HEK293 (cell line): ENCODE results near the gene RPTN.

Experiments used
- CTCF ChIA-PET: fragments of 350-600 bp; formaldehyde crosslinking; extraction: SDS; loops from one replicate; lab custom pipeline; 2021; ENCODE audit warnings: antibody characterized with exemption; lab: Yijun Ruan, JAX
- POLR2A ChIA-PET: fragments of 300-600 bp; formaldehyde crosslinking; extraction: SDS; loops from one replicate; lab custom pipeline; 2020; ENCODE audit warnings: antibody characterized with exemption, inconsistent platforms; lab: Yijun Ruan, JAX
- H3K27ac ChIP-seq: fragments of 200-500 bp; sonication (Bioruptor generic); 2 replicates; pipeline ENCODE4 v1.5.1; 2014; ENCODE audit warnings: low read depth, low read length, control low read depth, inconsistent platforms; ENCODE audit errors: extremely low read depth
- H3K36me3 ChIP-seq, 2 experiments: fragments of 200-500 bp in 1 of 2; sonication (Bioruptor generic) in 1 of 2; 1 replicate in 1 of 2; 2 replicates in 1 of 2; pipeline ENCODE4 v1.5.1; 2014 to 2017; ENCODE audit warnings: inconsistent platforms in 2 of 2, low read length in 2 of 2; ENCODE audit not compliant: control insufficient read depth in 2 of 2, insufficient read depth in 1 of 2
- H3K4me1 ChIP-seq: fragments of 200-500 bp; sonication (Bioruptor generic); 2 replicates; pipeline ENCODE4 v1.5.1; 2014; ENCODE audit warnings: mild to moderate bottlenecking, low read length, inconsistent platforms; ENCODE audit not compliant: control insufficient read depth, insufficient read depth
- H3K4me3 ChIP-seq: 2 replicates; pipeline ENCODE4 v1.5.1; 2011; ENCODE audit warnings: low read depth, mild to moderate bottlenecking, control low read depth, low read length, moderate library complexity
- H3K9me3 ChIP-seq: fragments of 200-500 bp; sonication (Bioruptor generic); 2 replicates; pipeline ENCODE4 v1.5.1; 2014; ENCODE audit warnings: low read depth, low read length, inconsistent platforms; ENCODE audit not compliant: control insufficient read depth, insufficient read depth
- BCL6B ChIP-seq: fragments of 450-650 bp; formaldehyde crosslinking; IDR thresholded peaks from 2 replicates; pipeline ENCODE4 v1.5.1; 2017; ENCODE audit warnings: missing biosample characterization, missing genetic modification characterization
- FEZF1 ChIP-seq: fragments of 450-650 bp; formaldehyde crosslinking; IDR thresholded peaks from 2 replicates; pipeline ENCODE4 v1.5.1; 2016; ENCODE audit warnings: missing biosample characterization, missing genetic modification characterization
- GLI4 ChIP-seq: fragments of 450-650 bp; formaldehyde crosslinking; IDR thresholded peaks from 2 replicates; pipeline ENCODE4 v1.5.1; 2016; ENCODE audit warnings: missing biosample characterization, missing genetic modification characterization
- OSR2 ChIP-seq: fragments of 450-650 bp; formaldehyde crosslinking; IDR thresholded peaks from 2 replicates; pipeline ENCODE4 v1.5.1; 2016; ENCODE audit warnings: missing biosample characterization, missing genetic modification characterization
- REPIN1 ChIP-seq: fragments of 450-650 bp; formaldehyde crosslinking; IDR thresholded peaks from 2 replicates; pipeline ENCODE4 v1.5.1; 2017; ENCODE audit warnings: missing biosample characterization, missing genetic modification characterization, low read depth
- SALL2 ChIP-seq: fragments of 450-650 bp; formaldehyde crosslinking; IDR thresholded peaks from 2 replicates; pipeline ENCODE4 v1.5.0; 2017; ENCODE audit warnings: missing biosample characterization, mild to moderate bottlenecking, missing genetic modification characterization, borderline replicate concordance
- YY1 ChIP-seq: fragments of 450-650 bp; formaldehyde crosslinking; IDR thresholded peaks from 2 replicates; pipeline ENCODE4 v1.5.1; 2018; ENCODE audit warnings: missing biosample characterization, missing genetic modification characterization
- ZBTB20 ChIP-seq: fragments of 450-650 bp; formaldehyde crosslinking; IDR thresholded peaks from 2 replicates; pipeline ENCODE4 v1.5.1; 2016; ENCODE audit warnings: missing biosample characterization, missing genetic modification characterization
- ZEB2 ChIP-seq: fragments of 450-650 bp; formaldehyde crosslinking; IDR thresholded peaks from 2 replicates; pipeline ENCODE4 v1.5.1; 2016; ENCODE audit warnings: missing biosample characterization, missing genetic modification characterization
- ZNF112 ChIP-seq: fragments of 450-650 bp; formaldehyde crosslinking; IDR thresholded peaks from 2 replicates; pipeline ENCODE4 v1.5.0; 2017; ENCODE audit warnings: missing biosample characterization, missing genetic modification characterization
- ZNF146 ChIP-seq: fragments of 450-650 bp; formaldehyde crosslinking; IDR thresholded peaks from 2 replicates; pipeline ENCODE4 v1.5.1; 2016; ENCODE audit warnings: missing biosample characterization, missing genetic modification characterization
- ZNF184 ChIP-seq: fragments of 450-650 bp; IDR thresholded peaks from 2 replicates; pipeline ENCODE4 v1.5.1; 2018; ENCODE audit warnings: missing biosample characterization, mild to moderate bottlenecking, missing genetic modification characterization
- ZNF248 ChIP-seq: fragments of 450-650 bp; formaldehyde crosslinking; IDR thresholded peaks from 2 replicates; pipeline ENCODE4 v1.5.1; 2017; ENCODE audit warnings: missing biosample characterization, missing genetic modification characterization
- ZNF302 ChIP-seq: fragments of 450-650 bp; formaldehyde crosslinking; IDR thresholded peaks from 2 replicates; pipeline ENCODE4 v1.5.1; 2016; ENCODE audit warnings: missing biosample characterization, missing genetic modification characterization, low read depth
- ZNF362 ChIP-seq: fragments of 450-650 bp; formaldehyde crosslinking; IDR thresholded peaks from 2 replicates; pipeline ENCODE4 v1.5.1; 2016; ENCODE audit warnings: missing biosample characterization, missing genetic modification characterization
- ZNF391 ChIP-seq: fragments of 450-650 bp; formaldehyde crosslinking; IDR thresholded peaks from 2 replicates; pipeline ENCODE4 v1.5.1; 2016; ENCODE audit warnings: low read depth, missing biosample characterization, missing genetic modification characterization, borderline replicate concordance
- ZNF558 ChIP-seq: fragments of 450-650 bp; formaldehyde crosslinking; IDR thresholded peaks from 2 replicates; pipeline ENCODE4 v1.5.1; 2016; ENCODE audit warnings: missing biosample characterization, missing genetic modification characterization
- ZNF660 ChIP-seq: fragments of 450-650 bp; IDR thresholded peaks from 2 replicates; pipeline ENCODE4 v1.5.1; 2018; ENCODE audit warnings: missing biosample characterization, mild to moderate bottlenecking, missing genetic modification characterization
- ZNF776 ChIP-seq: fragments of 450-650 bp; formaldehyde crosslinking; IDR thresholded peaks from 2 replicates; pipeline ENCODE4 v1.5.0; 2017; ENCODE audit warnings: missing biosample characterization, missing genetic modification characterization, borderline replicate concordance
- ZSCAN5A ChIP-seq: fragments of 450-650 bp; formaldehyde crosslinking; IDR thresholded peaks from 2 replicates; pipeline ENCODE4 v1.5.1; 2016; ENCODE audit warnings: missing biosample characterization, missing genetic modification characterization
- TF ChIP-seq, protein P1 (sequence below): fragments of 450-650 bp; formaldehyde crosslinking; IDR thresholded peaks from 2 replicates; pipeline ENCODE4 v1.5.1; 2017; ENCODE audit warnings: missing biosample characterization, missing genetic modification characterization

Gene RPTN

DNA sequence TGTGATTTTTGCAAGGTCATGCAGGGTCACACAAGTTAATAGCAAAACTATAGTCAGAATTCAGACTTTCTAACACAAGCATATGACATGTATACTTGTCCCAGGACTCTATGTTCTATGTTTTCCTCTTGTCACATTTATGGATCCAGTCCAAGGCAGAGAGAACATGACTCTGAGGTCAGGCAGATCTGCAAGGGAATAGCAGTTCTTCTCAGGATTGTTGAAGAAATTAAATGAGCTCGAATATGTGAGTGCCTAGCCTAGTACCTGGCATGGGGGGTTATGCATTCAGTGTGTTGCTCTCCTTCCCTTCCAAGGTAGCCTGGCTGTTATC, 9.5 kb upstream of the RPTN start (continued):
- TF ChIP-seq, protein P1, sequence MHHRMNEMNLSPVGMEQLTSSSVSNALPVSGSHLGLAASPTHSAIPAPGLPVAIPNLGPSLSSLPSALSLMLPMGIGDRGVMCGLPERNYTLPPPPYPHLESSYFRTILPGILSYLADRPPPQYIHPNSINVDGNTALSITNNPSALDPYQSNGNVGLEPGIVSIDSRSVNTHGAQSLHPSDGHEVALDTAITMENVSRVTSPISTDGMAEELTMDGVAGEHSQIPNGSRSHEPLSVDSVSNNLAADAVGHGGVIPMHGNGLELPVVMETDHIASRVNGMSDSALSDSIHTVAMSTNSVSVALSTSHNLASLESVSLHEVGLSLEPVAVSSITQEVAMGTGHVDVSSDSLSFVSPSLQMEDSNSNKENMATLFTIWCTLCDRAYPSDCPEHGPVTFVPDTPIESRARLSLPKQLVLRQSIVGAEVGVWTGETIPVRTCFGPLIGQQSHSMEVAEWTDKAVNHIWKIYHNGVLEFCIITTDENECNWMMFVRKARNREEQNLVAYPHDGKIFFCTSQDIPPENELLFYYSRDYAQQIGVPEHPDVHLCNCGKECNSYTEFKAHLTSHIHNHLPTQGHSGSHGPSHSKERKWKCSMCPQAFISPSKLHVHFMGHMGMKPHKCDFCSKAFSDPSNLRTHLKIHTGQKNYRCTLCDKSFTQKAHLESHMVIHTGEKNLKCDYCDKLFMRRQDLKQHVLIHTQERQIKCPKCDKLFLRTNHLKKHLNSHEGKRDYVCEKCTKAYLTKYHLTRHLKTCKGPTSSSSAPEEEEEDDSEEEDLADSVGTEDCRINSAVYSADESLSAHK: no peak
- TF ChIP-seq ZNF558 (no peak), YY1 (tag by site-specific recombination) (no peak), ZNF391 (no peak), ZNF146 (tag by site-specific recombination) (no peak), ZBTB20 (tag by site-specific recombination) (no peak), ZNF248 (no peak)

DNA sequence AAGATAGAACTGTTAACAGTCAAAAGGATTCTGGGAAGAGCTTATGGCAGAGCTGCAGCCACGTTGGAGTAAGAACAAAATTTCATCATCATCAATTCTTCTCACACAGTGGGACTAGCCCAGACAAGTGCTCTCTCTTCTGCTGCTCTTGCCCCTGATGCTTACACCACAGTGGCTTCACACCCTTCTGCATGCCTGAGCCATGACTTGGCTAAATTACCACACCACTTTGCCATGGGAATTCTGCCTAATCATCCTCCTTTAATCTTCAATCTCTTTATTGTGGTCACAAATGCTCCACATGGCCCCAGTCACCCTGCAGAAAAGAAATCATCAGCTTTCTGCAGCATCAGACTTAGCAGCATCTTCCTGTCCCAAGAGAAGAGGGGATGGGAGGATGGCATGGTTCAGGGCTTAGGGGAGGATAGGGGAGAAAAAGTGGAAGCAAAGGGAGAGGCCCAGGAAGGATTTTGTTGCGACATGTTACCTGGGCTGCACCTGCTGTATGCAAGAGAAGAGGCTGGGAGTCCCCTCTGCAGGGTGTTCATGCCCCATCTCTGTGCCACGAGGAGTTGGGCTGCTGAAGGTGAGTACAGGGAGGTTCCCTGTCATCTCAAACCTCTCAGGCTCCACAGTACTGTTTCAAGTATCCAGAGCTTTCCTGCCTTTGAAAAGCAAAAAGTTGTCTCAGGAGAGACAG, 9.0 kb upstream of the RPTN start:
- TF ChIP-seq ZNF776 (tag by site-specific recombination) (no peak), BCL6B (tag by site-specific recombination) (no peak), ZNF112 (no peak), REPIN1 (no peak)
- Histone ChIP-seq H3K9me3 (no peaks in the 10 kb centered on the region), H3K36me3 (no peaks in the 10 kb centered on the region), H3K27ac (no peak overlapping the region), H3K4me3 (no peak overlapping the region), H3K4me1 (no peaks in the 10 kb centered on the region)
- POLR2A ChIA-PET: no interaction called here
- CTCF ChIA-PET: interaction anchor here (0.7 to 1.4 kb wide), 5 partner anchors 9 to 291 kb away, joined by 3 to 5 read pairs (median 4); partner anchors contain the start of gene RPTN

- H3K4me3 ChIP-seq: no peak overlapping the region
- ChIA-PET CTCF (interaction anchor here (0.6 to 1.8 kb wide), 3 partner anchors 11 to 49 kb away, joined by 3 to 7 read pairs (median 5); no protein-coding TSS in a partner anchor), POLR2A (no interaction called here)
- TF ChIP-seq ZSCAN5A (tag by site-specific recombination) (no peak), ZNF184 (tag by site-specific recombination) (no peak)
- no peaks in the 10 kb centered on the region for H3K9me3 ChIP-seq
- H3K27ac ChIP-seq: no peak overlapping the region
- no peaks in the 10 kb centered on the region for H3K4me1 ChIP-seq
- no peaks in the 10 kb centered on the region for H3K36me3 ChIP-seq
Measured at GRCh38 chr1:152166966-152167365, 7.9 kb upstream of the RPTN start.

GRCh38 chr1:152165286-152166077, 6.5 kb upstream of the RPTN start:
- H3K36me3 ChIP-seq: no peaks in the 10 kb centered on the region
- H3K4me3 ChIP-seq: no peak overlapping the region
- POLR2A ChIA-PET: no interaction called here
- CTCF ChIA-PET: interaction anchor here (1.1 to 2.0 kb wide), 3 partner anchors 20 to 293 kb away, joined by 4 to 7 read pairs (median 6); no protein-coding TSS in a partner anchor
- no peaks in the 10 kb centered on the region for H3K4me1 ChIP-seq
- H3K27ac ChIP-seq: no peak overlapping the region
- no peaks in the 10 kb centered on the region for H3K9me3 ChIP-seq
- TF ChIP-seq ZNF302 (tag by site-specific recombination) (no peak), ZNF362 (tag by site-specific recombination) (no peak), GLI4 (tag by site-specific recombination) (no peak), FEZF1 (no peak), SALL2 (tag by site-specific recombination) (no peak), ZEB2 (tag by site-specific recombination) (no peak), ZNF660 (tag by site-specific recombination) (no peak), ZSCAN5A (tag by site-specific recombination) (no peak), OSR2 (tag by site-specific recombination) (no peak), REPIN1 (no peak)
